HG02798 (cell line): ENCODE measurements around the gene RAB4B.
"Not testable (repeated sequence)": the region's sequence is repeated elsewhere in the genome, so short reads cannot be mapped to it uniquely, and the experiment has no call there.

ENCODE experiments used
- ATAC-seq: cut with Tn5 transposase; IDR thresholded peaks from one replicate; pipeline ENCODE4 v1.9.1; 2021; ENCODE audit warnings: mild to moderate bottlenecking; ENCODE audit not compliant: unreplicated experiment, poor library complexity

The RAB4B gene

GRCh38 chr19:40815223-40815622, 37.2 kb downstream of the RAB4B start:
- no peak for ATAC-seq

GRCh38 chr19:40818480-40819399, 40.7 kb downstream of the RAB4B start:
- ATAC-seq = not testable (repeated sequence)

- not testable (repeated sequence) for ATAC-seq
These were observed 41.6 kb downstream of the RAB4B start for GRCh38 chr19:40819479-40820234.

GRCh38 chr19:40822161-40822560, 44.1 kb downstream of the RAB4B start:
- no peak for ATAC-seq

GRCh38 chr19:40822704-40823553, 44.9 kb downstream of the RAB4B start:
- not testable (repeated sequence) for ATAC-seq

GRCh38 chr19:40824916-40825315, 46.9 kb downstream of the RAB4B start:
- not testable (repeated sequence) for ATAC-seq

GRCh38 chr19:40825460-40826095, 47.5 kb downstream of the RAB4B start:
- ATAC-seq = not testable (repeated sequence)

GRCh38 chr19:40826312-40826698, 48.3 kb downstream of the RAB4B start:
- ATAC-seq = not testable (repeated sequence)

GRCh38 chr19:40826699-40827385, 48.8 kb downstream of the RAB4B start:
- ATAC-seq = not testable (repeated sequence)

GRCh38 chr19:40827386-40828247, 49.6 kb downstream of the RAB4B start:
- no peak for ATAC-seq

GRCh38 chr19:40829205-40829604, 51.2 kb downstream of the RAB4B start:
- no peak for ATAC-seq

- ATAC-seq = not testable (repeated sequence)
These were observed 52.7 kb downstream of the RAB4B start for GRCh38 chr19:40830741-40831140.

- ATAC-seq = no peak
These were observed 53.7 kb downstream of the RAB4B start for GRCh38 chr19:40831502-40832430.

GRCh38 chr19:40832431-40832790, 54.4 kb downstream of the RAB4B start:
- ATAC-seq = not testable (repeated sequence)

GRCh38 chr19:40833728-40834533, 55.9 kb downstream of the RAB4B start:
- ATAC-seq = not testable (repeated sequence)

GRCh38 chr19:40836754-40837429, 58.8 kb downstream of the RAB4B start:
- ATAC-seq = no peak
